PC-3 (cell line): ENCODE results near the gene POTEF.
"Not testable (repeated sequence)": the region's sequence is repeated elsewhere in the genome, so short reads cannot be mapped to it uniquely, and the experiment has no call there.

Source experiments
- CTCF ChIP-seq: fragments of 300-600 bp; sonication (generic); conservative IDR thresholded peaks from 2 replicates; pipeline ENCODE4 v1.5.1; 2017; ENCODE audit warnings: antibody characterized with exemption, low read depth, mild to moderate bottlenecking, low read length
- EZH2 ChIP-seq: fragments of 300-600 bp; sonication (generic); IDR thresholded peaks from one replicate; pipeline ENCODE4 v1.6.1; 2017; ENCODE audit warnings: antibody characterized with exemption, mild to moderate bottlenecking, low read length; ENCODE audit not compliant: unreplicated experiment
- EZH2phosphoT487 ChIP-seq: fragments of 300-600 bp; sonication (generic); IDR thresholded peaks from 2 replicates; pipeline ENCODE4 v1.6.1; 2018; ENCODE audit warnings: mild to moderate bottlenecking, antibody characterized with exemption, low read length, borderline replicate concordance

GRCh38 chr2:130152136-130152815 is 23.3 kb upstream of the POTEF start:
- not testable (repeated sequence) for TF ChIP-seq CTCF, EZH2, EZH2phosphoT487
